ENCODE data around the gene BCL11A.

GRCh38 chr2:60409531-60409871 lies 144.0 kb downstream of the BCL11A start:
- TF ChIP-seq CTCF (IDR thresholded peaks at IDR 0.05; ENCODE audit: low read depth, low read length, poor library complexity, severe bottlenecking): no peak
- TF ChIP-seq EZH2phosphoT487 (IDR thresholded peaks at IDR 0.05; ENCODE audit: borderline replicate concordance, low read length): no peak

Data from DOHH2 (cell line).